ENCODE results near the gene EZR.
"Not testable (repeated sequence)": the region's sequence is repeated elsewhere in the genome, so short reads cannot be mapped to it uniquely, and the experiment has no call there.

The EZR gene

GRCh38 chr6:158840465-158840864, 21.3 kb upstream of the EZR start:
- no peak for DNase-seq

- DNase-seq = no peak
These were observed 20.6 kb upstream of the EZR start for GRCh38 chr6:158839796-158840195.

GRCh38 chr6:158838790-158839189, 19.6 kb upstream of the EZR start:
- not testable (repeated sequence) for DNase-seq

- no peak for DNase-seq
These were observed 18.8 kb upstream of the EZR start for GRCh38 chr6:158837684-158838625.

GRCh38 chr6:158836625-158837311, 17.6 kb upstream of the EZR start:
- no peak for DNase-seq

- no peak for DNase-seq
These were observed 16.6 kb upstream of the EZR start for GRCh38 chr6:158835616-158836221.

- DNase-seq = no peak
These were observed 15.7 kb upstream of the EZR start for GRCh38 chr6:158834675-158835385.

- DNase-seq = not testable (repeated sequence)
These were observed 13.6 kb upstream of the EZR start for GRCh38 chr6:158832807-158833206.

GRCh38 chr6:158832026-158832425, 12.9 kb upstream of the EZR start:
- no peak for DNase-seq

- DNase-seq = no peak
These were observed 12.4 kb upstream of the EZR start for GRCh38 chr6:158831571-158831970.

GRCh38 chr6:158830736-158831135, 11.6 kb upstream of the EZR start:
- DNase-seq = no peak

- no peak for DNase-seq
These were observed 9.6 kb upstream of the EZR start for GRCh38 chr6:158828807-158829206.

GRCh38 chr6:158826819-158827501, 7.8 kb upstream of the EZR start:
- DNase-seq = no peak

- no peak for DNase-seq
These were observed 6.8 kb upstream of the EZR start for GRCh38 chr6:158825951-158826306.

- no peak for DNase-seq
These were observed 6.1 kb upstream of the EZR start for GRCh38 chr6:158825038-158825950.

GRCh38 chr6:158823616-158824015, 4.4 kb upstream of the EZR start:
- not testable (repeated sequence) for DNase-seq

- DNase-seq = peak; percentile 28
These were observed 932 bp upstream of the EZR start for GRCh38 chr6:158819977-158820622.

GRCh38 chr6:158818581-158819212, 471 bp downstream of the EZR start:
- peak; percentile 77 for DNase-seq

- DNase-seq = peak; percentile 86
These were observed 1.2 kb downstream of the EZR start for GRCh38 chr6:158817728-158818580.

Data from CD4-positive, alpha-beta T cell treated with Interleukin-17A for 1 hour (primary cell).